Chondrocyte (in vitro differentiated cells): Measurements from ENCODE around the gene VWCE. TPM values are rescaled to one million over a fixed set of nuclear protein-coding genes. Genes with fewer than 3 reads are reported as not detected.

Experiments
- DNase-seq: peaks from one replicate; pipeline ENCODE4 v3.0.0; 2021; ENCODE audit warnings: mixed read lengths, low spot score
- H3K27ac Mint-ChIP-seq: one replicate; pipeline ENCODE4 v1.8.0; 2021; ENCODE audit warnings: mild to moderate bottlenecking, moderate library complexity, mixed read lengths; ENCODE audit not compliant: unreplicated experiment
- H3K27me3 Mint-ChIP-seq: 2 replicates; pipeline ENCODE4 v1.8.0; 2021; ENCODE audit warnings: low read depth, mixed read lengths
- H3K36me3 Mint-ChIP-seq: 2 replicates; pipeline ENCODE4 v1.8.0; 2021; ENCODE audit warnings: low read depth, mixed read lengths
- H3K4me1 Mint-ChIP-seq: 2 replicates; pipeline ENCODE4 v1.8.0; 2021; ENCODE audit warnings: low read depth, mild to moderate bottlenecking, mixed read lengths
- H3K4me3 Mint-ChIP-seq: one replicate; pipeline ENCODE4 v1.8.0; 2021; ENCODE audit warnings: mild to moderate bottlenecking, moderate library complexity, mixed read lengths; ENCODE audit not compliant: unreplicated experiment
- H3K9me3 Mint-ChIP-seq: 2 replicates; pipeline ENCODE4 v1.8.0; 2021; ENCODE audit warnings: low read depth, mixed read lengths
- CTCF ChIP-seq: fragments of 200-600 bp; sonication (generic); IDR thresholded peaks from 2 replicates; pipeline ENCODE4 v1.5.0; 2021; ENCODE audit warnings: antibody characterized with exemption, mild to moderate bottlenecking, moderate library complexity
- total RNA-seq: library from RNA; stranded (reverse); gene quantifications from 3 replicates; pipeline ENCODE4 v1.2.1, GENCODE V29; 2021

Gene VWCE
- total RNA-seq, 1 donor from 2014 or later: 4.1 TPM

GRCh38 chr11:61279934-61280659 lies 15.0 kb downstream of the VWCE start:
- no peak overlapping the region for H3K4me3 Mint-ChIP-seq
- DNase-seq: no peak
- TF ChIP-seq CTCF: no peak
- H3K27ac Mint-ChIP-seq: no peak overlapping the region
- H3K4me1 Mint-ChIP-seq: peaks cover 3% of the 10 kb centered on the region
- H3K27me3 Mint-ChIP-seq: no peaks in the 10 kb centered on the region
- peaks cover 26% of the 10 kb centered on the region for H3K36me3 Mint-ChIP-seq
- H3K9me3 Mint-ChIP-seq: no peaks in the 10 kb centered on the region

GRCh38 chr11:61278001-61278470 lies 17.1 kb downstream of the VWCE start:
- peaks cover 20% of the 10 kb centered on the region for H3K36me3 Mint-ChIP-seq
- H3K4me1 Mint-ChIP-seq: peaks cover 3% of the 10 kb centered on the region
- no peaks in the 10 kb centered on the region for H3K9me3 Mint-ChIP-seq
- no peak for DNase-seq
- H3K27ac Mint-ChIP-seq: no peak overlapping the region
- no peak for TF ChIP-seq CTCF
- H3K27me3 Mint-ChIP-seq: no peaks in the 10 kb centered on the region
- no peak overlapping the region for H3K4me3 Mint-ChIP-seq

- Mint-ChIP-seq H3K27me3 (no peaks in the 10 kb centered on the region), H3K4me3 (no peak overlapping the region), H3K36me3 (peaks cover 15% of the 10 kb centered on the region), H3K27ac (no peak overlapping the region), H3K9me3 (no peaks in the 10 kb centered on the region), H3K4me1 (peaks cover 3% of the 10 kb centered on the region)
- TF ChIP-seq CTCF: no peak
- no peak for DNase-seq
These were observed 17.7 kb downstream of the VWCE start for GRCh38 chr11:61277186-61278000.

- no peak for DNase-seq
- Mint-ChIP-seq H3K36me3 (peaks cover 9% of the 10 kb centered on the region), H3K27ac (no peak overlapping the region), H3K9me3 (no peaks in the 10 kb centered on the region), H3K4me3 (no peak overlapping the region), H3K27me3 (no peaks in the 10 kb centered on the region), H3K4me1 (peaks cover 3% of the 10 kb centered on the region)
- no peak for TF ChIP-seq CTCF
These were observed 19.9 kb downstream of the VWCE start for GRCh38 chr11:61275191-61275590.

GRCh38 chr11:61274084-61274483 lies 21.0 kb downstream of the VWCE start:
- no peak for TF ChIP-seq CTCF
- H3K9me3 Mint-ChIP-seq: no peaks in the 10 kb centered on the region
- DNase-seq: no peak
- H3K4me3 Mint-ChIP-seq: no peak overlapping the region
- H3K4me1 Mint-ChIP-seq: peaks cover 3% of the 10 kb centered on the region
- H3K27ac Mint-ChIP-seq: no peak overlapping the region
- H3K27me3 Mint-ChIP-seq: no peaks in the 10 kb centered on the region
- peaks cover 7% of the 10 kb centered on the region for H3K36me3 Mint-ChIP-seq
